NCI-H1694 (cell line): ENCODE results near the gene C6orf89.
A peak's percentile ranks its signal among the peaks of the same experiment; 100 is the strongest.
"Not testable (repeated sequence)": the region's sequence is repeated elsewhere in the genome, so short reads cannot be mapped to it uniquely, and the experiment has no call there.

Source experiments
- DNase-seq: peaks from one replicate; lab custom pipeline; 2025; lab: John Stamatoyannopoulos, UW

Gene C6orf89

GRCh38 chr6:36888115-36888643 is 2.4 kb downstream of the C6orf89 start:
- DNase-seq, result no peak

- no peak for DNase-seq
Observed at GRCh38 chr6:36888654-36889481, 3.1 kb downstream of the C6orf89 start.

GRCh38 chr6:36890112-36890663 is 4.4 kb downstream of the C6orf89 start:
- DNase-seq, result no peak

- DNase-seq, result not testable (repeated sequence)
Observed at GRCh38 chr6:36891153-36891552, 5.4 kb downstream of the C6orf89 start.

- no peak for DNase-seq
Observed at GRCh38 chr6:36893976-36894932, 8.5 kb downstream of the C6orf89 start.

- DNase-seq, result no peak
Observed at GRCh38 chr6:36897609-36898008, 11.9 kb downstream of the C6orf89 start.

- no peak for DNase-seq
Observed at GRCh38 chr6:36904114-36904513, 18.4 kb downstream of the C6orf89 start.

GRCh38 chr6:36904851-36905393 is 19.2 kb downstream of the C6orf89 start:
- DNase-seq, result no peak

- DNase-seq, result peak; percentile 67
Observed at GRCh38 chr6:36906539-36907325, 21.0 kb downstream of the C6orf89 start.

GRCh38 chr6:36907781-36908180 is 22.0 kb downstream of the C6orf89 start:
- no peak for DNase-seq

- no peak for DNase-seq
Observed at GRCh38 chr6:36908747-36909146, 23.0 kb downstream of the C6orf89 start.

- DNase-seq, result no peak
Observed at GRCh38 chr6:36912030-36912454, 26.3 kb downstream of the C6orf89 start.

GRCh38 chr6:36912586-36912985 is 26.8 kb downstream of the C6orf89 start:
- DNase-seq, result no peak

GRCh38 chr6:36913082-36913481 is 27.3 kb downstream of the C6orf89 start:
- DNase-seq, result no peak

- no peak for DNase-seq
Observed at GRCh38 chr6:36914227-36914794, 28.6 kb downstream of the C6orf89 start.

GRCh38 chr6:36915599-36915998 is 29.8 kb downstream of the C6orf89 start:
- no peak for DNase-seq

- no peak for DNase-seq
Observed at GRCh38 chr6:36916126-36916525, 30.4 kb downstream of the C6orf89 start.

GRCh38 chr6:36917541-36918193 is 31.9 kb downstream of the C6orf89 start:
- DNase-seq, result no peak

- no peak for DNase-seq
Observed at GRCh38 chr6:36920049-36920448, 34.3 kb downstream of the C6orf89 start.

- DNase-seq, result no peak
Observed at GRCh38 chr6:36920546-36920945, 34.8 kb downstream of the C6orf89 start.
